Fibroblast of pulmonary artery (primary cell): ENCODE measurements around the gene FBRSL1.

Source experiments
- DNase-seq: peaks from one replicate; pipeline ENCODE4 v3.0.0-alpha.2; 2010; ENCODE audit warnings: low read depth
- H3K4me3 ChIP-seq: replicated peaks from 2 replicates; pipeline ENCODE4 v1.5.1; 2011; ENCODE audit warnings: low read depth, mild to moderate bottlenecking, control low read depth, low read length, moderate library complexity
- CTCF ChIP-seq: IDR thresholded peaks from 2 replicates; pipeline ENCODE4 v1.5.1; 2011; ENCODE audit warnings: mild to moderate bottlenecking, control low read depth, low read length, inconsistent platforms; ENCODE audit errors: missing control alignments

The FBRSL1 gene

DNA sequence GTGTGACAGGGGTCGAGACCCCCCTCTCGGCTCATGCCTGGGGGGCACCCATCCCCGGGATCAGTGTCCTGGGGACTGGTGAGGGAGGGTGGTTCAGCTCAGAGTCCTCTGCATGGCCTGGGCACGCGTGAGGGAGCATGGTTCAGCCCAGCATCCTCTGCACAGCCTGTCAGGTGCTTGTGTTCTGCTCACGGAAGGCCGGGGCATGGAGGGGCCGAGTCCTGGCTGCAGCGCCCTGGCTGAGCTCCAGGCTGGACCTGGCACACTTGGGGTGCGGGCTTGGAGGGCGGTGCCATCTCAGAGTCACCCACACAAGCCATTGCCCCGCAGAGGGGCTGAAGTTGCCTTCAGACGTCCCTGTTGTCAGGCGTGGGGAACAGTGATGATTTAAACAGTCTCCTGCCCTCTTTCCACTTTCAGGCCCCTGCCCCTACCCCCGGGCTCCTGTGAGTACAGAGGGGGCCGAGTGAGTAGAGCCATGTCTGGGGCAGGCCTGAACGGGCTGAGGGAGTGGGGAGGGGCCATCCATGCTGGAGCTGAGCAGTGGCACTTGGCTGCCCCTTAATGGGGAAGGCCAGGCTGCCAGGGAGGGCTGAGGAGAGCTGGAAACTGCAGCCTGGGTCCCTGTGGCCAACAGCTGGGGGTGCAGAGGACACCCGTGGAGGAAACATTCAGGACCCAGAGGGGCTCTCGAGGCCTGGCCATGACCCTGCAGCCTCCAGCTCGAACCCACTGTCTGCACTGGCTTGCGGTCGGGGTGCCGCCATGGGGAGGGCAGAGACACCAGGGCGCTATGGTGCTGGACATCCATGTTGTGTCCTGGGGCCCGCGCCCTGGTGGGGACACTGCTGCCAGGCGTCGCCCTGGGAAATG lies 22.5 kb downstream of the FBRSL1 start:
- TF ChIP-seq CTCF, result no peak
- no peak for DNase-seq
- no peak overlapping the region for H3K4me3 ChIP-seq

DNA sequence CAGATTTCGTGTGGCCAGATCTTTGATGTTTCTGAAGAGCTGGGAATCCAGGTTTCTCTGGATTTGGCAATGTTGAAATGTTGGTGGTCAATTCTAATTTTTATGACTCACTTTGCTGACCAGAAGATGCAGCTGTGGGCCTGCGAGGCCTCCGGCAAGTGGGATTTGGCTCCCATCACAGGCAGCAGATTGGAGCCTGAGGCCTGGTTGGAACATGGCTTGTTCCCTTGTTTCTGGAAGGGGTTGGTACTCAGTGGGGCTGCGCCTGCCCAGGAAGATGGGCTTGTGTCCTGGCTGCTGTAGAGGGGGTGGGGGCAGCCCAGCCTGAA lies 23.1 kb downstream of the FBRSL1 start:
- TF ChIP-seq CTCF, result no peak
- DNase-seq, result peak; percentile 35
- no peak overlapping the region for H3K4me3 ChIP-seq

- H3K4me3 ChIP-seq, result no peak overlapping the region
- no peak for DNase-seq
- no peak for TF ChIP-seq CTCF
Observed at GRCh38 chr12:132513458-132514135, 23.6 kb downstream of the FBRSL1 start.

- TF ChIP-seq CTCF, result no peak
- no peak overlapping the region for H3K4me3 ChIP-seq
Observed at GRCh38 chr12:132514216-132514820, 24.4 kb downstream of the FBRSL1 start.

DNA sequence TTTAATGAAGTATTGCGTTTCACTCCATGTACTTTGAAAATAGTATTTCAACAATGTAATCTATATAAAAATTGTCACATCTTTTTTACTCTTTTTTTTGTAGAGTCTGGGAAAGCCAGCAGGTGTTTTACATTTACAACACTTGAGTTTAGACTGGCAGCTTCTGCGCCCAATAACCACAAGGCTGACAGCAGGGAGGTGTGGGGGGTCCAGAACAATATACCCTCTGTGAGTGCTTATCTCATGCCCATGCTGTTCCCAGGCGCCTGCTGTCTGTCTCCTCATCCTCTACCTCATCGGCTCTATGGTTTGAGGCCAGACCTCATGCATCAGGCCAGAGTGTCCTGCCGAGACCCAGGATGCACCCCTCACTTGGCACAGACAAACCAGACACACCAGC lies 24.9 kb downstream of the FBRSL1 start:
- TF ChIP-seq CTCF, result no peak
- no peak for DNase-seq
- H3K4me3 ChIP-seq, result no peak overlapping the region

More at GRCh38 chr12:132514216-132514820, 24.4 kb downstream of the FBRSL1 start:
- no peak for DNase-seq

DNA sequence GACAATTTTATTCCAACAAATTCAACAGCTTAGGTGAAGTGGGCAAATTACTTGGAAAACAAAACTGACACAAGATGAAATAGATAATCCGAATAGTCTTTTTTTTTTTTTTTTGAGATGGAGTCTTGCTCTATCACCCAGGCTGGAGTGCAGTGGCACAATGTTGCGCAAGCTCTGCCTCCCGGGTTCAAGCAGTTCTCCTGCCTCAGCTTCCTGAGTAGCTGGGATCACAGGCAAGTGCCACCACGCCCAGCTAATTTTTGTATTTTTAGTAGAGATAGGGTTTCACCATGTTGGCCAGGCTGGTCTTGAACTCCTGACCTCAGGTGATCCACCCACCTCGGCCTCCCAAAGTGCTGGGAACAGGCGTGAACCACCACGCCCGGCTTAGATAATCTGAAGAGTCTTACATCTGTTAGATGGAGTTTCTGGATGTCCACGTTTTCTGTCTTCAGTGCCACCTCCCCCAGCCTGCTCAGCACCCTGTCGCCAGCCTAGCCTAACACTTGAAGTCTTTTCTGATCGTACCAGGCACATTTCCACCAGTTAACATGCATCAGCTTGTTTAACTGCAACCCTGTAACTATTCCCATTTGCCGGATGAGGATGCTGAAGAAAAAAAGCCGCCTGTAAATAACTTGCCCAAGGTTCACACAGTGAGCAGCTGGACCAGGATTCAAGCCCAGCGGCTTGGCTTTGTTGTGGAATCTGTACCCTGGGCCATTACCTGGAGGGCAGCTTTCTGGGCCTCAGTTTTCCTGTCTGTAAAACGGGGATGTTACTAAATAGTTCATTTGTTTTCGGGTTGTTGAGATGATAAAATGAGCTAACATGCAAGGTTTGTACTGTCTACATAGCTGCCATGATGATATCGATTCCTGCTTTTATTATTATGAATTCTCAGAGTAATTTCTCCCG lies 26.4 kb downstream of the FBRSL1 start:
- H3K4me3 ChIP-seq, result no peak overlapping the region
- no peak for TF ChIP-seq CTCF
- no peak for DNase-seq
